Measurements from ENCODE around the gene DYRK3. TPM values are rescaled to one million over a fixed set of nuclear protein-coding genes. Genes with fewer than 3 reads are reported as not detected.

DYRK3 gene
- total and polyA plus RNA-seq, 9 of the 15 experiments (the other 6 are each of a cell fraction or from before 2014, with no cell fraction given) = 4.5 to 33.7 (median 25.7) TPM

GRCh38 chr1:206651958-206652890 is 16.9 kb downstream of the DYRK3 start (continued):
- no peak for TF ChIP-seq ATF2 (CRISPR knock-in tag; IDR thresholded peaks at IDR 0.05)
- no peak for TF ChIP-seq HNRNPK (IDR thresholded peaks at IDR 0.05; ENCODE audit: low read depth, low read length, poor library complexity, severe bottlenecking)
- TF ChIP-seq ZFPM2 (CRISPR knock-in tag; IDR thresholded peaks at IDR 0.05) = no peak
- TF ChIP-seq ZNF282 (CRISPR knock-in tag; IDR thresholded peaks at IDR 0.05) = no peak
- TF ChIP-seq MYC (IDR thresholded peaks at IDR 0.05; ENCODE audit: low read depth, low read length) = no peak
- TF ChIP-seq MYC (CRISPR knock-in tag; IDR thresholded peaks at IDR 0.05; ENCODE audit: borderline replicate concordance, low read depth) = no peak
- TF ChIP-seq PPARD (CRISPR knock-in tag; IDR thresholded peaks at IDR 0.05) = no peak
- no peak for TF ChIP-seq CBX2 (IDR thresholded peaks at IDR 0.05; ENCODE audit: insufficient read depth, low read length, poor library complexity, severe bottlenecking)
- peak; percentile 57; the same call in 1 of the 2 replicates for TF ChIP-seq TARDBP (IDR thresholded peaks at IDR 0.05)
- no peak for TF ChIP-seq SMC3 (conservative IDR thresholded peaks at IDR 0.05; ENCODE audit: insufficient read depth, low read depth, low read length)
- TF ChIP-seq, protein P1, sequence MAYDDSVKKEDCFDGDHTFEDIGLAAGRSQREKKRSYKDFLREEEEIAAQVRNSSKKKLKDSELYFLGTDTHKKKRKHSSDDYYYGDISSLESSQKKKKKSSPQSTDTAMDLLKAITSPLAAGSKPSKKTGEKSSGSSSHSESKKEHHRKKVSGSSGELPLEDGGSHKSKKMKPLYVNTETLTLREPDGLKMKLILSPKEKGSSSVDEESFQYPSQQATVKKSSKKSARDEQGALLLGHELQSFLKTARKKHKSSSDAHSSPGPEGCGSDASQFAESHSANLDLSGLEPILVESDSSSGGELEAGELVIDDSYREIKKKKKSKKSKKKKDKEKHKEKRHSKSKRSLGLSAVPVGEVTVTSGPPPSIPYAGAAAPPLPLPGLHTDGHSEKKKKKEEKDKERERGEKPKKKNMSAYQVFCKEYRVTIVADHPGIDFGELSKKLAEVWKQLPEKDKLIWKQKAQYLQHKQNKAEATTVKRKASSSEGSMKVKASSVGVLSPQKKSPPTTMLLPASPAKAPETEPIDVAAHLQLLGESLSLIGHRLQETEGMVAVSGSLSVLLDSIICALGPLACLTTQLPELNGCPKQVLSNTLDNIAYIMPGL (CRISPR knock-in tag; IDR thresholded peaks at IDR 0.05) = no peak
- TF ChIP-seq HEY1 (CRISPR knock-in tag; IDR thresholded peaks at IDR 0.05; ENCODE audit: borderline replicate concordance) = 0 out of 2 replicates have a peak, but pooled peaks have one; percentile 40
- TF ChIP-seq CCAR2 (IDR thresholded peaks at IDR 0.05; ENCODE audit: low read depth, low read length) = no peak
- no peak for TF ChIP-seq ZC3H11A (IDR thresholded peaks at IDR 0.05; ENCODE audit: low read depth, low read length)
- TF ChIP-seq RBM25 (IDR thresholded peaks at IDR 0.05; ENCODE audit: low read depth, low read length, severe bottlenecking) = no peak
- TF ChIP-seq, protein P2, sequence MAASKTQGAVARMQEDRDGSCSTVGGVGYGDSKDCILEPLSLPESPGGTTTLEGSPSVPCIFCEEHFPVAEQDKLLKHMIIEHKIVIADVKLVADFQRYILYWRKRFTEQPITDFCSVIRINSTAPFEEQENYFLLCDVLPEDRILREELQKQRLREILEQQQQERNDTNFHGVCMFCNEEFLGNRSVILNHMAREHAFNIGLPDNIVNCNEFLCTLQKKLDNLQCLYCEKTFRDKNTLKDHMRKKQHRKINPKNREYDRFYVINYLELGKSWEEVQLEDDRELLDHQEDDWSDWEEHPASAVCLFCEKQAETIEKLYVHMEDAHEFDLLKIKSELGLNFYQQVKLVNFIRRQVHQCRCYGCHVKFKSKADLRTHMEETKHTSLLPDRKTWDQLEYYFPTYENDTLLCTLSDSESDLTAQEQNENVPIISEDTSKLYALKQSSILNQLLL (CRISPR knock-in tag; IDR thresholded peaks at IDR 0.05; ENCODE audit: borderline replicate concordance) = no peak
- peak; percentile 49 for TF ChIP-seq HMBOX1 (IDR thresholded peaks at IDR 0.05)
